Effector CD4-positive, alpha-beta T cell (primary cell): ENCODE measurements around the gene CDH2. TPM values are rescaled to one million over a fixed set of nuclear protein-coding genes. Genes with fewer than 3 reads are reported as not detected.

Experiments used
- DNase-seq: peaks from one replicate; pipeline ENCODE4 v3.0.0-alpha.2; 2020
- total RNA-seq: gene quantifications from one replicate; lab custom pipeline; 2026; lab: John Stamatoyannopoulos, UW

CDH2 gene
- not detected for total RNA-seq

DNA sequence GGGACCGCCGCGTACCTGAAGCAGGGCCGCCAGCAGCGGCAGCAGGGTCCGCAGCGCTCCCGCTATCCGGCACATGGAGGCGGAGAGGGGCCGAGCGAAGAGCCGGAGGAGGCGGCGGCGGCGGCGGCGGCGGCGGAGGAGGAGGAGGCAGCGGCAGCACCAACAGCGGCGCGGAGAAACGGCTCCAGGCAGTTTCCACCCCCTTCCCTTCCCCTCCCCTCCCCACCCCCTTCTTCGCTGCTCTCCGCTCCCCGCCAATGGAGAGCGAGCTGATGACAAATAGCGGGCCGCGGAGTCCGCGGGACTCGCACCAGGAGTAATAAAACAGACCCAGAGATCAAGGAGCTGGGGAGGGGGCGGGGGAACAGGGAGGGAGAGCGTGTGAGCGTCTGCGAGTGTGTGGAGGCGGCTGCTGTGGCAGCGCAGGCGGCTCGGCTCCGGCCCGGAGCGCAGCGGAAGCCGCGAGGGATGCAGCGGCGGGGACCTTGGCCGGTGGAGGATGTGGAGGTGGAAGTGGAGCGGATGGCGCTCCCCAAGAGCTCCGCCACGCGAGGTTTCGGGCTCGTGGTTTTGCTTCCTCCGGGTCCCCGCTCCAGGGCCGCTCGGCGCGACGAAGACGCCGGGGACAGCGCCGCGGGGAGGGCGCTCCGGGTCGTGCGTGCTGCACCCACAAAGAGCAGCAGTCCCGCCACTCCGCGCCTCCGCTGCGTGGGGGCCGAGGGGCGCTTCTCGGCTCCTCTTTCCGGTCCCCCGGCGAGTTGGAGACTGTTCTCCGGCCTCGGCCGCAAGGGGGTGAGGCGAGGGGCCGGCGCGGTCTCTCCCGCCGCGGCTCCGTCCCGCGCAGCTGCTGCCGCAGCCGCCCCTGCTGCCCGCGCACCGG lies at the start of gene CDH2:
Gene CDH2, minus strand, starts transcription at position 183 of the 880 bp plus-strand sequence. Its CDS starts 108 bp downstream, at position 75.
- no peak for DNase-seq

DNA sequence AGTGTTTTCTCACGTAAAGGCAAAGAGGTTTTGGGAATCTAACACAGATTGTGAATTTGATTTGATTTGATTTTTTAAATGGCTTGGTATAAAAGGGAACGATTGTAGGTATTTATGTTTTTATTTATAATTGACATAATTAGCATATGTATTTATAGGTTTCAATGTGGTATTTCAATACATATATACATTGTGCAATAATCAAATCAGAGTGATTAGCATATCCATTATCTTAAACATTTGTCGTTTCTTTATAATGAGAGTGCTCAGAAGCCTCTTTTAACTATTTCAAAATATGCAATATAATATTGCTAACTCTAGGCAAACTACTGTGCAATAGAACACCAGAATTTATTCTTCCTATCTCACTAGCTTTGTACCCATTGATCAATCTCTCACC lies 35.1 kb upstream of the CDH2 start:
- DNase-seq, result no peak

DNA sequence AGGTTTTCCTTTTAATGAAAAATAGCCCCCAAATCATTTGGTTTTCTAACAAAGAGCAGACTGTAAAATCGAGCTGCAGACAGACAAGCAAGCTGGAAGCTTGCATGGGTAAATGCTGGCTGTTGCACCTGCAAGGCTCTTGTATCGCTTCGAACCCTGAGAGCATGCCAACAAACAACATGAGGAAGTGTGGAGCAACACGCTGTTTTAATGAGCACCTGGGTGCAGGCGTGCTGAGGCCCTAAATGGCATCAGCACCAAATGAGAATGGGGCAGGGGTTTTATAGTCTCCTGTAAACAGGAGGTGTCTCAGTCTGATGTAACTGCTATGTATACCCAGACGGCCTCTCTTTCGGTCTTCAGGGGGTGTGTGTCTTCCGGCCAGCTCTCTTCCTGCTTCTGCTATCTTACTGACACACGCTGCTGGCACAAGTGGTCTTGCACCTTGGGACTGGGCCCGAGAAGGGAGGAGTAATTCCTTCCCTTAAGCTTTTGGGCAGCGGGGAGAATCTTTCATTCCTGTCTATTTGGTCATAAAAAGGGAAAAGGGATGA lies 31.9 kb upstream of the CDH2 start:
- DNase-seq, result no peak

DNA sequence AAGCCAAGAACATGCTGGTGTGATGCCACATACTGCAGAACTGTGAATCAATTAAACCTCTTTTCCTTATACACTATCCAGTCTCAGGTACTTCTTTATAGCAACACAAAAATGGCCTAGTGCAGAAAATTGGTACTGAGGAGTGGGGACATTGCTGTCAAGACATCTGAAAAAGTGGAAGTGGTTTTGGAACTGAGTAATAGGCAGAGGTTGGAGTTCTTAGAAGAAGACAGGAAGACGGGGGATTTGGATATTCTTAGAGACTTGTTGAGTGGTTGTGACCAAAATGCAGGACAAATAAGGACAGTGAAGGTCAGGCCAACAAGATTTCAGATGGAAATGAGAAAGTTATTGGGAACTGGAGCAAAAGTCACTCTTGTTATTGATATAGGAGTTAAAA lies 31.3 kb upstream of the CDH2 start:
- no peak for DNase-seq

DNA sequence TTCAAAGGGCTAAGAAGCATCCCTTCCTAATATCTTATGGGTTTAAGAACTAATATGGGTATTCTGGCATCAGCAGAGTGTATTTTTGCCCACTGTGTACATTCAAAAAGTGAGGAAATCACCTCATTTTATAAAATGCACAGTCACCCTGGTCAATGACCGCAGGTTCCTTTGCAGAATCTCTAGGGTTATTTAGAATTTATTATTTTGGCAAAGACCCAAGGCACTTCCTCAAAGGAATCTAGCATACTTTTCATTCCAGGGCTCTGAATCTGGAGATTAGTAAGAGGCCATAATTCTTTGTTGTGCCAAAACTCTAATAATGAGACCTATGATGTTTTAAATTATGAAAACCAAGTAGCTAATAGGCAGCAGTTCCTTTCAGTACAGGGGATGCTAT lies 27.2 kb upstream of the CDH2 start:
- DNase-seq, result no peak

DNA sequence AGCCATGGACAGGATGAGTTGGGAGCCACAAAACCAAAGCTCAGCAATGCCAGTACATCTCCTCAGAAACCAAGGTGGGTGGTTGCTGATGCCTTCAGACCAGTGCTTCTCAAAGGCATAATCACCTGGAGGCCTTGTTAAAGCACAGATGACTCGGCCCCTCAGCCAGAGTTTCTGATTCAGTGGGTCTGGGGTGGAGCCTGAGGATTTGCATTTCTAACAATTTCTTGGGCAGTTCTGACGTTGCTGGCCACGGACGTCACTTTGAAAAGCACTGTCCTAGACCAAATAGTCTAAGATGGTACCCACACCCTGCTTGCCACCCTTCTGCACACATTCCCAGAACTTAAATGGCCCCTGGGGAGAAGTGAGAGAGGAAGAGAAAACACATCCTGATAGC lies 24.1 kb upstream of the CDH2 start:
- DNase-seq, result no peak

DNA sequence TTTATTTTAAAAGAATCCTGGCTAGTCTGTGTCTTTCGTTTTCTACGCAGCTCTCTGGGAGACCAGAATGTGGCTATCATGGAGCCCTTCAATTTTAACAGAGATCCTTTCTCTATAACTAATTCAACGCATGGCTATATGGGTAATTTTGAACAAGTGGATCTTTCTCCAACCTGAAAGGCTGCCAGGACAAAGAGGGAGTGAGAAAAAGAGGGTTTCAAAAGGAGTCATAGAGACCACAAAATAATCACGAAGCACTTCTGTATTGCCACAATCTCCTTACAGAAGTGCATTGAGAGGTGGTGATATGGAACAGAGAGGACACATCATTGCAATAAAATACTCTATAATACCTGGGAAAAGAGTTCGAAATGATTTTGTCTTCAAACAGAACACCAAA lies 21.7 kb upstream of the CDH2 start:
- no peak for DNase-seq

DNA sequence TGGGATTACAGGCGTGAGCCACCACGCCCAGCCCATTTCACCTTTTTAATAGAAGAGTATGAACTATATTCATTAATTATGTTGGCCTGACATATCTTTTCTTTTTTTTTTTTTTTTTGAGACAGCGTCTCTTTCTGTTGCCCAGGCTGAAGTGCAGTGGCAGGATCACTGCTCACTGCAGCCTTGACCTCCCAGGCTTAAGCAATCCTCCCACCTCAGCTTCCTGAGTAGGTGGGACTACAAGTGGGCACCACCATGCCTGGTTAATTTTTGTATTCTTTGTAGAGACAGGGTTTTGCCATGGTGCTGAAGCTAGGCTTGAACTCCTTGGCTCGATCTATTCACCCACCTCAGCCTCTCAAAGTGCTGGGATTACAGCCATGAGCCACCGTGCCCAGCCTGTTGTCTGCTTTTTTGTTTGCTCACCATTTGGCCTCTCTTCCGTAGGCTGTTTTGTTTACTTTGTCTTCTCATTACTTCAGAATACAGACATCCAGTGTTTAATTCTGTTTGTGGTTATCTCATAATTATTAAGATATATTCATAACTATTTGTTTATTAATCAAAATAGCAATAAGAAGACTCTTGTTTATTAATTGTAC lies 16.3 kb upstream of the CDH2 start:
- DNase-seq, result no peak

DNA sequence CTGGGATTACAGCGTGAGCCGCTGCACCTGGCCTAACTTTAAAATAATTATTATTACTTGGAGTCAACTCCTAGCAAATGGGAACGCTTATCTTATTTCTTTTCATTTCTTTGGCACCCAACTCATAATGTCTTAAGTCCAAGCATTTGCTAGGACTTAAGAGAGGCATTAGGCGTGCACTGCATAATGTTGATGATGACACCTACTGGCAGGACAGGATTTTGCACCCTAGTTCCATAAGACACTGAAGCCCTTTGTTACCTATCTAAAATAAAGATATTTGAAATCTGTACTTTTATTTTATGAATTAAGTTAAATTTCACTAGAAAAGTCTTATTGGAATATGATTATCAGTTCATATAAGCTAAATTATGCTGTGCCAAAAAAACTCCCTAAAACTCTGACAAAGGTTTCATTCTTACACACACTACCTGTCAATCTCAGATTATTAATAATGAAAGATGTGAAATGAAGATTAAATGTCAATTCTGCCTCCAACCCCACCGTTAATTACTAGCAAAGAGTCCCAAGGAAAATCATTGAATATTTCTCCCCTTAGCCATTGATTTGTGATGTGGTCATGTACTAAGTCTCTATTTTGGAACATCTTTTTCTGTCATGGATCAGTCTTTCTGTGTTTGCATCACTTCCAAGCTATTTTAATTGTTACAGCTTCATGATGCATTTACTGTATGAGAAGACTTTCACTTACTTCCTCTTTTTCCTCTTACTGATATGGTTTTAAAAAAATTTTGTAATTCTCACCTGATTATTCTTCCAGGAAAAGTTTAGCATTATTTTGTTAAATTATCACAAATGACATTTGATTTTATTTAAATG lies 12.7 kb upstream of the CDH2 start:
- no peak for DNase-seq

DNA sequence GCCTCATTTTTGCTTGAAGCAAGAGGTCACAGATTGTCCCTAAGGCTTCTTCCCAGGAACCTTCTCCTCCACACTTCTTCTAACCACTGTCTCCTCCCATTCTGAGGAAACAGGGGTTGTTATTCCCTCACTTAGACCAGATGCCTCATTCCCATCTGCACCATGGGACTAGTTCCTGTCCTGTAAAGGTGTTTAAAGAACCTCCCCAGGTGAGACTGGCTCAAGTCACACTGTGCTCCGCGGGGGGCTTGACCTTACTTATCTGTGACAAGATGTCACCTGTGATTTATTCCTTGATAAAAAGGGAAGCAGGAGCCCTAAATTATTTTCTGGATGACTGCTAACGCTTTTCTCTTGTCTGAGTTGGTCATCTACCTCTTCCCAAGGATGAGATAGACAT lies 8.2 kb upstream of the CDH2 start:
- no peak for DNase-seq

DNA sequence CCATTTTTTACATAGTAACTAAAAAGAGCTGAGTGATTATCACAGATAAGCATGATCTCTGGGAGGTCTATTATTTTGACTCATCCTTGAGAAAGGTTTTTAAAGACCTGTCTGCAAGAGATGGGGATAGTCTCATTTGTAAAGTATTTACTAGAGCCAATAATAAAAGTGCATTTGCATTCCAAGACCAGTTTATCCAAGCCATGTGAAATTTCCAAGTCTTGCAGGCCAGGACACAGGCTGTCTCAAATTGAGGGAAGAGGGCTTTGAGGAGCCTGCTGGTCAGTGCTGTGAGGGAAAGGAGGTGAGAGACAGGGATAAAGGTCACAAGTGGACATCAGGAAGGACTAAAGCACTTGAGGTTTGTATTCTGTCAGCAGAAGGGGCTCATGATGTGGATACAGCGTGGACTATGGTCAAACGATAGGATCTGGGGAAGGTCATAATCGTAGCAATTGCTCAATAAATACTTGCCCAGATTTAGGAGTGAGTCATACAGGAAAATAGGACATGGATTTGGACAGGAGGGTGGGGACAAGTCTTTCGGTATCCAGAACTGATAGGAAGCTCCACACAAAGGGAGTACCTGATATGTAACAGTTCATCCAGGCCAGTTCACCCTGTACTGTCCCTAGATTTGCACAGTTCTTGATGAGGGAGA lies 6.6 kb upstream of the CDH2 start:
- no peak for DNase-seq

DNA sequence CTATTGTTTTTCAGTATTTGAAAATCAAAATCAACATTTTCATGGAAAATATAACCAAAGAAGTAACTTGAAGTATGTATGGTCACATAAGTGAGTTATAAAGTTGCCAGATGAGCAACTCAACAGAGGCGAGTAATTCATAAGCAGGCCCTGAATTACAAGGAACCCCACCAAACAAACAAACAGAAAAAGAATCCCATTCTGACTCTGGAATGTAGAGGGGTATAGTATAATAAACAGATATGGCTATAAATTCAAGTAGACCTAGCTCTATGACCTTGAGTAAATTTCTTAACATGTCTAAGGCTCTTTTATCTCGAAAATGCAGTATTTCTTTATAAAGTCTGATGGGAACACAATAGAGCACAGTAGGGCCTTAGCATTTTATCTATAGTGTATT lies 4.7 kb upstream of the CDH2 start:
- no peak for DNase-seq

DNA sequence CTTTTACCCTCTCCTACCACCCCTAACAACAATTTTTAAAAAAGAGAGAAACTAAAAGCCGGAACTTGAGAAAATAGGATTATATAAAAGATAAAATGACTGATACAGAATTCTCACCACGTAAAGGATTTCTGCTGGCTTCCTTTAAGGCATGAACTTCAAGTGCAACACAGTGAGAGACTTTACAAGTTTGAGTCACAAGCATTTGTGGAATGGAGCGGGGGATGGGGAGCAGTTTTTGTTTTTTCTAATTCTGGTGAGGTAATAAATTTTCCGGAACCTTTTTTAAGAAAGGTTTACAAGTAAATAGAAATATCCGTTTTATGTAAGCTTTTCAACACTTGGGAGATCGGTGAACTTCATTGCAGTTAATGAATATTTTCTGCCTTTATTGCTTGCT lies 1.8 kb upstream of the CDH2 start:
- DNase-seq, result no peak

DNA sequence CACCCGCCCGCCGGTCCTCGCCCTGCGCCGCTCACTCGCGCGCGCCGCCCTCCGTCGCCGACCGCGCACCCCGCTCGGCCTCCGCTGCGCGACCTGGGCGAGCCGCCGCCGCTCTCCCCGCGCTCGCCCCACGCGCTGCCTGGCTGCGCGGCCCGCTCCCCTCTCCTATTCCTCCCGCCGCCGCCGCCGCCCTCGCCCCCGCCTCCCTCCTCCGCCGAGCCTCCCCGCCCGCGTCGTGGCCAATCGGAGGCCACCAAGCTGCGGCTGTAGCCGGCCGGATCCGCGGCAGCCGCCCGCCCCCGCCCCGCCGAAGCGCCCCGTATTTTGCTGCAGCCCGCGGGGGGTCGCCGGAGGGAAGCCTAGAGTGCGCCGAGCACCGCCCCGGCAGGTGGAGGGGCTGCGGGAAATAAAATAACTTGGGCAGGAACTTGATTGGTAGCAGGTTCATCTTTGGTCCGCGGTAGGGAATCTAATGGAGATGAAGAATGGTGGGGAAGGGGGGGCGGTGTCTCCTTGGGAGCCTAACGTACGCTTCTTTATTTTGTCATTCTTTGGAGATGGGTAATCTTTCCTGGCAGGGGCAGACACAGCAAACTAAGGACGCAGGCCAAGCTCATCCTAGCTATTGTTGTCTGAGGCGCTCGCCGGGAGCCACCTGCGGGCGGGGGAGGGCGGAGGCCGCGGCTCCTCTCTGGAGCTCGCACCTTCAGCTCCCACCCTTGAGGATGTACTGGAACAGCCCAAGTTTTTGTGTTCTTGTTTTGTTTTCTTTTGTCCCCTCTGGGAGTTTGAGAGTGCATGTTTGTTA lies 1.1 kb upstream of the CDH2 start:
- DNase-seq, result no peak

DNA sequence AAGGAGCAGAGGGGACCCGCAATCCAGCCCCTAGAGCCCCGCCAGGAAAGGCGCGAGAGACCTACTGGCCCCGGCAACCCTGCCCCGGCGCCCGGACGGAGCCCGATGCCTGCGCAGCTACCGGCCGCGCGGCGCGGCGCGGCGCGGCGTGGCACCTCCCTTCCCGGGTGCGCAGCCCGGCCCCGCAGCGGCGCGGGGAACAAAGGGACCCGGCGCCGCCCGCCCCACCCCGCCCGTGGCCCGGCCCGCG lies 307 bp downstream of the CDH2 start:
- DNase-seq, result no peak

DNA sequence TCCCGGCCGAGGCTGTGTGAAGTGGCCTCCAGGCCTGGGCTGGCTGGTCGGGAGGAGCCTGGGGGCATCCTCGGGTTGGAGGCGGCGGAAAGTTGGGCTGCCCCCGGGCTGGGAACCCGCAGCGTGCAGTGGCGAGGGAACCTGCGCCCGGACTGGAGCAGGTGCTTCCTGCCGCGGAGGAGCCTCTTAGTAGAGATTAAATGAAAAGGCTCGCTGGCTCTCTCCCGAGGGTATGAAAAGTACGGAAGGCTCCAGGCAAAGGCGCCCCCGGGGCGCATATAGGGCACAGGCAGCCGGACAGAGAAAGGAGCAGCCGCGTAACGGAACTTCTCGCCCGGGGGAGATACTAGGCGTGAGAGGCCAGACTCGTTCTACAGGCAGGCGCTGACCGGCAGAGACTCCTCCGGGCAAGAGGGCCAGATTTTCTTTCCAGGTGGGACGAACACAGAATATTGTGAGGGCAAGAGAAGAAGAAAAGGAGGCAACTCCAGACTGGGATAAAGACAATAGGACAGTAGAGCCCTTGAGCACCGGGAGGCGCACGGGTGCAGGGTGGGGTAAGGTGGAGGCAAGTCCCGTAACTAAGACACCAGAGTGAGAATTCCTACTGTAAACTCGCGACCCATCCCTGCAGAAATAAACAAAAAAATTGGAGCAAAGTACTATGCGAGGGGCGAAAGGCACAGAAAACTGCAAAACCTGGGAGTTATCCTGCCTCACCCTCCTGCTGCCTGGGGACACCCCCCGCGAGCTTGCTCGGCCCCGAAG lies 816 bp downstream of the CDH2 start:
- no peak for DNase-seq

DNA sequence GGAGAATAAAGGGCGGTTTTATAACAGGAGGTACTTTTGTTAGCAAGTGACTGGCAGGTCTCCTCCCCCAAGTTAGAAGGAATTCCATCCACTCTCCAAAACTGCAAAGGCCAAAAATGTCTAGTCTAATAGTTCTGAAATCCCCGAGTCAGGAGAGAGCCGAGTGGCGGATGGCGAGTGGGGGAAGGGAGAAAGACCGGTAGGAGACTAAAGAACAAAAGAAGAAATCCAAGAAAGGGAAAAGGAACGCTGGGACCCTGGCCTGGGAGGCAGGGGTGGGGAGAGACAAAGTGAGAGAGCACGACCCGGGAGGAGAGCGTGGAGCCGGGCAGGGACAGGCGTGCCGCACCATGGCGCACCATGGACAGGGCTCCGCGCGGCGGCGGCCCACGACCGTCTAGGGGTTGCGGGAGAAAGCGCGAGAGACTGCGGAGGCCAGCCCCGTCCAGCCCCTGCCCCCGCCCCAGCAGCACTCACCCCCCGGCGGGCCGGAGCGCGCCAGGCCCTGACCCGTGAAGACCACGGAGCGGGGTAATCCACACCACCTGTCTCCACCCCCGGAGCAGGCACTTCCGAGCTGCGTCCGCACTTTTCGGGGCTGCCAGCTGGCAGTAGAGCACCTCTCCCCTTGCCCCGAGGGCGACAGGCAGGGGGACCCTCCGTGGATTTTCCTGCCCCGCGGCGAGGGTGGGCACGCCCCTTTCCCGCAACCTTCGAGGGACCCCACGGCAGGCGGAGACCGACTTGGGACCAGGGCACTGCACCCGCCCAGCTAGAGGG lies 1.6 kb downstream of the CDH2 start:
- DNase-seq, result no peak

DNA sequence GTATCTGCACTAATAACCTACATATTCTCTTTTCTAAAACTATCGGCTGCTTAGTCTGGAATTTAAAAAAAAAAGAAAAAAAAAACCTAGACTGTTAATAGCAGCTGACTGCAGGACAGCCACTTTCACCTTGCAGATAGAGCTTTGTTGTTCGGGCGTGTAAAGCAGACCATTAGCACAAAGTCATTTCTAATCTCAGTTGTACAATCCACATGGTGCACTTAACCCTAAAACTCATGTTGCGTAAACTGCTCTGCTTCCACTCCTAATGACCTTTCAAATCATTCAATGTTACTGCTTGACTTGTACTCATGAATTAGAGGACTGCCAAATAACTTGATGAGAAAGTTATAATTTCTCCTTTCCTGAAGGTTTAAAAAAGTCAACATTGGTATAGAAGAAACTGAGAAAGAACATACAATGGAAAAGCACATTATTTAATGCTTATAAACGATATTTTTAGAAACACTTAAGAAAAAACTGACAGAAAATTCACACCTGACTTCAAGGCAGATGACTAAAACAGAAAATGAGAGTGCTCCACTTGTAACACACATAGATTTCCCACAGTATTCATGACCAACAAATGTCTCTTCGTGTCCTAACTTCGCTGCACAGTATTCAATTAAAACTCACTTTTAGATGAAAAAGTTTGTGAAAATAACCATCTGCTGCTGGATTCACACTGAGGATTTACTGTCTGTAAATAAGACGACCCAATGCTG lies 2.6 kb downstream of the CDH2 start:
- DNase-seq, result no peak

DNA sequence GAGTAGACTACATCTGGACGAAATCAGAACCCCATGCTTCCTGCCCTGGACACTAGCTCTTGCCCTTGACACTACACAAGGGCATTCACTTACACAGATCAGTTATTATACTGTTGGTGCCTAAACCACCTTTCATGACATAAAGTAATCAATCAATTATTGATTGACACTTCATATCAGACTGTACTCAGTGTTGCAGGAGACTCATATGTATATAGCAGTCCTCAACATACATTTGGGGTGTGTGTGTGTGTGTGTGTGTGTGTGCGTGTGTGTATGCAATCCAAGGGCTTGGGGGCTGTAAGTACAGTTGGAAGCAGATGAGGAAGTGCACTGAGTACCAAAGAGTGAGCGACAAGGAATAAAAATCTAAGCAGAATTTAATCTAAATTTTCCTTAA lies 5.1 kb downstream of the CDH2 start:
- no peak for DNase-seq

DNA sequence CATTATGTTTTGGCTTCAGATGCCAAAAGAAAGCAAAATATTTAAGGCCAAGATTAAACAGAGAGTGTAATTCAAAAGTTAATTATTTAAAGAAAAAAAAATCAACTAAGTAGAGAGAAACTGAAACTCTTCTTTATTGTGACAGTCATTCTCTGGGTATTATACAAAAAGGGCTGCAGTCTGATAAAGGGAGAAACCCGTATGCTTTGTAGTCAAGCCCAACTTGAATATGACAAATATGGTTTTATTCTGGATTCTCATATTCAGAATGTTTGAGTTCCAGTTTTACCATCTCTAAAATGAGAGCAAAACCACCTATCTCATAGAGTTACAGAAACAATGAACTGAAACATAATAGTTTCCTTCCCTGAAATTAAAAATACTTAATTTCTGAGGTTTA lies 8.2 kb downstream of the CDH2 start:
- no peak for DNase-seq
